ENCODE data around the gene GATAD2B. TPM values are rescaled to one million over a fixed set of nuclear protein-coding genes. Genes with fewer than 3 reads are reported as not detected.

GATAD2B gene
- polyA plus RNA-seq, 1 experiment, result 3.6 TPM

- POLR2A ChIA-PET, result interaction anchor here (0.6 kb wide), 1 partner anchor 445 kb away, joined by 3 read pairs; a partner anchor contains a TSS
- CTCF ChIA-PET, result interaction anchor here (0.9 to 1.2 kb wide), 3 partner anchors 98 to 212 kb away, joined by 3 to 7 read pairs (median 4); partner anchors contain the start of genes DENND4B and RAB13
Observed at GRCh38 chr1:153774780-153775457, 147.9 kb downstream of the GATAD2B start, which contains the start of gene SLC27A3. TSS of gene SLC27A3 (plus strand) at chr1:153775407. CDS start at chr1:153775498, 91 bp downstream.

GRCh38 chr1:153774026-153774595, 148.7 kb downstream of the GATAD2B start:
- DNase-seq (ENCODE audit: low read depth), result no peak
- H3K4me3 ChIP-seq (ENCODE audit: low read depth, low read length), result no peak overlapping the region
- H3K36me3 ChIP-seq (ENCODE audit: control insufficient read depth, insufficient read depth, low read length), result peaks cover 15% of the 10 kb centered on the region
- no peaks in the 10 kb centered on the region for H3K27me3 ChIP-seq (ENCODE audit: control insufficient read depth, insufficient read depth, low read length)
- POLR2A ChIA-PET, result no interaction called here
- CTCF ChIA-PET, result interaction anchor here (3.7 kb wide), 1 partner anchor 97 kb away, joined by 14 read pairs; the partner anchor contains the start of gene NPR1
- no peak for TF ChIP-seq CTCF (IDR thresholded peaks at IDR 0.05; ENCODE audit: insufficient read depth, low read depth, low read length)

More at GRCh38 chr1:153774780-153775457, 147.9 kb downstream of the GATAD2B start, which contains the start of gene SLC27A3:
- Histone ChIP-seq H3K36me3 (ENCODE audit: control insufficient read depth, insufficient read depth, low read length) (peaks cover 15% of the 10 kb centered on the region), H3K4me3 (ENCODE audit: low read depth, low read length) (peak within 1 kb of the TSS; percentile 62), H3K27me3 (ENCODE audit: control insufficient read depth, insufficient read depth, low read length) (no peaks in the 10 kb centered on the region)
- no peak for DNase-seq (ENCODE audit: low read depth)
- no peak for TF ChIP-seq CTCF (IDR thresholded peaks at IDR 0.05; ENCODE audit: insufficient read depth, low read depth, low read length)

- Histone ChIP-seq H3K4me3 (ENCODE audit: low read depth, low read length) (no peak overlapping the region), H3K36me3 (ENCODE audit: control insufficient read depth, insufficient read depth, low read length) (peaks cover 20% of the 10 kb centered on the region), H3K27me3 (ENCODE audit: control insufficient read depth, insufficient read depth, low read length) (no peaks in the 10 kb centered on the region)
- ChIA-PET CTCF (interaction anchor here (1.6 to 3.7 kb wide), 2 partner anchors 11 to 96 kb away, joined by 4 to 14 read pairs; partner anchors contain the start of gene NPR1), POLR2A (no interaction called here)
- no peak for DNase-seq (ENCODE audit: low read depth)
- no peak for TF ChIP-seq CTCF (IDR thresholded peaks at IDR 0.05; ENCODE audit: insufficient read depth, low read depth, low read length)
Observed at GRCh38 chr1:153773096-153773921, 149.5 kb downstream of the GATAD2B start.

GRCh38 chr1:153771841-153772593, 150.8 kb downstream of the GATAD2B start:
- H3K27me3 ChIP-seq (ENCODE audit: control insufficient read depth, insufficient read depth, low read length), result no peaks in the 10 kb centered on the region
- ChIA-PET CTCF (interaction anchor here (0.6 to 3.7 kb wide), 5 partner anchors 9 to 169 kb away, joined by 3 to 14 read pairs (median 4); partner anchors contain the start of genes NPR1 and S100A13), POLR2A (no interaction called here)
- peak; percentile 48 for TF ChIP-seq CTCF (IDR thresholded peaks at IDR 0.05; ENCODE audit: insufficient read depth, low read depth, low read length)
- no peak overlapping the region for H3K4me3 ChIP-seq (ENCODE audit: low read depth, low read length)
- no peak for DNase-seq (ENCODE audit: low read depth)
- peaks cover 25% of the 10 kb centered on the region for H3K36me3 ChIP-seq (ENCODE audit: control insufficient read depth, insufficient read depth, low read length)

Data from BJ (cell line).